ENCODE data around the gene SAMMSON. TPM values are rescaled to one million over a fixed set of nuclear protein-coding genes. Genes with fewer than 3 reads are reported as not detected.

SAMMSON gene
- total RNA-seq, 5 donors from 2014 or later (not counting 1 experiment from before 2014, with no cell fraction given), result not detected

- POLR2A ChIA-PET, result interaction anchor here in 1 of 2 donors (0.5 kb wide), 1 partner anchor 436 kb away, joined by 3 read pairs; no protein-coding TSS in a partner anchor
- no peaks in the 10 kb centered on the region for H3K4me1 ChIP-seq (ENCODE audit: control insufficient read depth in 1 of 2, extremely low read depth in 1 of 2, insufficient read depth in 2 of 2, low read length in 2 of 2)
- H3K4me3 ChIP-seq (ENCODE audit: control insufficient read depth in 1 of 2, extremely low read depth in 1 of 2, low read length in 1 of 2), result no peak overlapping the region
- no peaks in the 10 kb centered on the region for H3K9me3 ChIP-seq
- no peaks in the 10 kb centered on the region for H3K4me1 Mint-ChIP-seq
- H3K4me3 Mint-ChIP-seq, result no peak overlapping the region
- H3K27me3 Mint-ChIP-seq, result peaks cover 0 to 4% of the 10 kb centered on the region in 2 donors
- ATAC-seq (replicated peaks in 1 of 4), result no peak
- CTCF ChIA-PET, result no interaction called here
- peaks cover 0 to 4% of the 10 kb centered on the region in 2 experiments for H3K27me3 ChIP-seq (replicated peaks in 1 of 2; ENCODE audit: control insufficient read depth in 2 of 2, extremely low read depth in 1 of 2, insufficient read depth in 2 of 2, low read length in 1 of 2)
- H3K27ac ChIP-seq (ENCODE audit: low read length), result no peak overlapping the region
- peaks cover 0 to 4% (median 4%) of the 10 kb centered on the region in 3 donors for H3K9me3 Mint-ChIP-seq
- H3K27ac Mint-ChIP-seq, result no peak overlapping the region
- H3K36me3 Mint-ChIP-seq, result no peaks in the 10 kb centered on the region
- DNase-seq, result no peak
- no peaks in the 10 kb centered on the region for H3K36me3 ChIP-seq (ENCODE audit: control insufficient read depth in 2 of 2, extremely low read depth in 1 of 2, insufficient read depth in 1 of 2, low read length in 1 of 2)
Observed at GRCh38 chr3:70003119-70003518, 3.6 kb downstream of the SAMMSON start.

GRCh38 chr3:70006089-70006488, 6.6 kb downstream of the SAMMSON start:
- no peak overlapping the region for H3K4me3 ChIP-seq (ENCODE audit: control insufficient read depth in 1 of 2, extremely low read depth in 1 of 2, low read length in 1 of 2)
- DNase-seq, result no peak
- no peaks in the 10 kb centered on the region for H3K9me3 ChIP-seq
- H3K4me1 ChIP-seq (ENCODE audit: control insufficient read depth in 1 of 2, extremely low read depth in 1 of 2, insufficient read depth in 2 of 2, low read length in 2 of 2), result no peaks in the 10 kb centered on the region
- ChIA-PET CTCF (no interaction called here), POLR2A (no interaction called here)
- Mint-ChIP-seq H3K27ac (no peak overlapping the region), H3K27me3 (peaks cover 0 to 4% of the 10 kb centered on the region in 2 donors), H3K4me1 (no peaks in the 10 kb centered on the region), H3K36me3 (no peaks in the 10 kb centered on the region), H3K9me3 (peaks cover 0 to 4% (median 3%) of the 10 kb centered on the region in 3 donors), H3K4me3 (no peak overlapping the region)
- H3K27me3 ChIP-seq (replicated peaks in 1 of 2; ENCODE audit: control insufficient read depth in 2 of 2, extremely low read depth in 1 of 2, insufficient read depth in 2 of 2, low read length in 1 of 2), result no peaks in the 10 kb centered on the region
- ATAC-seq (replicated peaks in 1 of 4), result no peak
- H3K36me3 ChIP-seq (ENCODE audit: control insufficient read depth in 2 of 2, extremely low read depth in 1 of 2, insufficient read depth in 1 of 2, low read length in 1 of 2), result no peaks in the 10 kb centered on the region
- no CpG with 5 or more reads among the region's 4 CpGs for WGBS (ENCODE audit: insufficient coverage)
- H3K27ac ChIP-seq (ENCODE audit: low read length), result no peak overlapping the region

GRCh38 chr3:70010346-70010745, 10.8 kb downstream of the SAMMSON start:
- Histone ChIP-seq H3K4me1 (ENCODE audit: control insufficient read depth in 1 of 2, extremely low read depth in 1 of 2, insufficient read depth in 2 of 2, low read length in 2 of 2) (no peaks in the 10 kb centered on the region), H3K9me3 (no peaks in the 10 kb centered on the region), H3K36me3 (ENCODE audit: control insufficient read depth in 2 of 2, extremely low read depth in 1 of 2, insufficient read depth in 1 of 2, low read length in 1 of 2) (no peaks in the 10 kb centered on the region), H3K27me3 (replicated peaks in 1 of 2; ENCODE audit: control insufficient read depth in 2 of 2, extremely low read depth in 1 of 2, insufficient read depth in 2 of 2, low read length in 1 of 2) (no peaks in the 10 kb centered on the region), H3K4me3 (ENCODE audit: control insufficient read depth in 1 of 2, extremely low read depth in 1 of 2, low read length in 1 of 2) (no peak overlapping the region), H3K27ac (ENCODE audit: low read length) (no peak overlapping the region)
- POLR2A ChIA-PET, result no interaction called here
- ATAC-seq (replicated peaks in 1 of 4) (no peak), DNase-seq (no peak)
- peaks cover 0 to 3% (median 0%) of the 10 kb centered on the region in 3 donors for H3K9me3 Mint-ChIP-seq
- CTCF ChIA-PET, result no interaction called here
- H3K4me3 Mint-ChIP-seq, result no peak overlapping the region
- WGBS (ENCODE audit: insufficient coverage), result no CpG with 5 or more reads among the region's 2 CpGs
- no peaks in the 10 kb centered on the region for H3K36me3 Mint-ChIP-seq
- no peak overlapping the region for H3K27ac Mint-ChIP-seq
- no peaks in the 10 kb centered on the region for H3K27me3 Mint-ChIP-seq
- H3K4me1 Mint-ChIP-seq, result no peaks in the 10 kb centered on the region

GRCh38 chr3:70011582-70011981, 12.0 kb downstream of the SAMMSON start:
- Histone ChIP-seq H3K27me3 (replicated peaks in 1 of 2; ENCODE audit: control insufficient read depth in 2 of 2, extremely low read depth in 1 of 2, insufficient read depth in 2 of 2, low read length in 1 of 2) (no peaks in the 10 kb centered on the region), H3K27ac (ENCODE audit: low read length) (no peak overlapping the region), H3K9me3 (no peaks in the 10 kb centered on the region), H3K36me3 (ENCODE audit: control insufficient read depth in 2 of 2, extremely low read depth in 1 of 2, insufficient read depth in 1 of 2, low read length in 1 of 2) (no peaks in the 10 kb centered on the region), H3K4me3 (ENCODE audit: control insufficient read depth in 1 of 2, extremely low read depth in 1 of 2, low read length in 1 of 2) (no peak overlapping the region), H3K4me1 (ENCODE audit: control insufficient read depth in 1 of 2, extremely low read depth in 1 of 2, insufficient read depth in 2 of 2, low read length in 2 of 2) (no peaks in the 10 kb centered on the region)
- no peak for DNase-seq
- no CpG with 5 or more reads among the region's 1 CpG for WGBS (ENCODE audit: insufficient coverage)
- peaks cover 0 to 3% (median 0%) of the 10 kb centered on the region in 3 donors for H3K9me3 Mint-ChIP-seq
- no peak for ATAC-seq (replicated peaks in 1 of 4)
- H3K27ac Mint-ChIP-seq, result no peak overlapping the region
- CTCF ChIA-PET, result interaction anchor here in 1 of 2 donors (0.7 kb wide), 1 partner anchor 21 kb away, joined by 4 read pairs; no protein-coding TSS in a partner anchor
- H3K27me3 Mint-ChIP-seq, result no peaks in the 10 kb centered on the region
- H3K4me1 Mint-ChIP-seq, result no peaks in the 10 kb centered on the region
- POLR2A ChIA-PET, result no interaction called here
- H3K4me3 Mint-ChIP-seq, result no peak overlapping the region
- no peaks in the 10 kb centered on the region for H3K36me3 Mint-ChIP-seq

GRCh38 chr3:70020906-70021660, 21.6 kb downstream of the SAMMSON start:
- WGBS (ENCODE audit: insufficient coverage), result no CpG with 5 or more reads among the region's 3 CpGs
- Mint-ChIP-seq H3K27me3 (peaks cover 0 to 4% of the 10 kb centered on the region in 2 donors), H3K9me3 (peaks cover 0 to 4% (median 0%) of the 10 kb centered on the region in 3 donors), H3K36me3 (no peaks in the 10 kb centered on the region), H3K4me1 (no peaks in the 10 kb centered on the region), H3K4me3 (no peak overlapping the region), H3K27ac (no peak overlapping the region)
- Histone ChIP-seq H3K4me3 (ENCODE audit: control insufficient read depth in 1 of 2, extremely low read depth in 1 of 2, low read length in 1 of 2) (no peak overlapping the region), H3K4me1 (ENCODE audit: control insufficient read depth in 1 of 2, extremely low read depth in 1 of 2, insufficient read depth in 2 of 2, low read length in 2 of 2) (no peaks in the 10 kb centered on the region), H3K27me3 (replicated peaks in 1 of 2; ENCODE audit: control insufficient read depth in 2 of 2, extremely low read depth in 1 of 2, insufficient read depth in 2 of 2, low read length in 1 of 2) (no peaks in the 10 kb centered on the region), H3K36me3 (ENCODE audit: control insufficient read depth in 2 of 2, extremely low read depth in 1 of 2, insufficient read depth in 1 of 2, low read length in 1 of 2) (no peaks in the 10 kb centered on the region), H3K9me3 (no peaks in the 10 kb centered on the region), H3K27ac (ENCODE audit: low read length) (no peak overlapping the region)
- ChIA-PET POLR2A (no interaction called here), CTCF (no interaction called here)
- DNase-seq (no peak), ATAC-seq (replicated peaks in 1 of 4) (no peak)

- peaks cover 0 to 10% of the 10 kb centered on the region in 2 donors for H3K27me3 Mint-ChIP-seq
- no peaks in the 10 kb centered on the region for H3K36me3 Mint-ChIP-seq
- H3K4me1 ChIP-seq (ENCODE audit: control insufficient read depth in 1 of 2, extremely low read depth in 1 of 2, insufficient read depth in 2 of 2, low read length in 2 of 2), result no peaks in the 10 kb centered on the region
- no peak overlapping the region for H3K4me3 Mint-ChIP-seq
- no peak overlapping the region for H3K27ac Mint-ChIP-seq
- H3K9me3 Mint-ChIP-seq, result peaks cover 0 to 4% (median 0%) of the 10 kb centered on the region in 3 donors
- ChIA-PET CTCF (no interaction called here), POLR2A (no interaction called here)
- no peaks in the 10 kb centered on the region for H3K9me3 ChIP-seq
- H3K4me3 ChIP-seq (ENCODE audit: control insufficient read depth in 1 of 2, extremely low read depth in 1 of 2, low read length in 1 of 2), result no peak overlapping the region
- no peaks in the 10 kb centered on the region for H3K36me3 ChIP-seq (ENCODE audit: control insufficient read depth in 2 of 2, extremely low read depth in 1 of 2, insufficient read depth in 1 of 2, low read length in 1 of 2)
- H3K27me3 ChIP-seq (replicated peaks in 1 of 2; ENCODE audit: control insufficient read depth in 2 of 2, extremely low read depth in 1 of 2, insufficient read depth in 2 of 2, low read length in 1 of 2), result no peaks in the 10 kb centered on the region
- H3K4me1 Mint-ChIP-seq, result no peaks in the 10 kb centered on the region
- no peak overlapping the region for H3K27ac ChIP-seq (ENCODE audit: low read length)
- DNase-seq (no peak), ATAC-seq (replicated peaks in 1 of 4) (no peak)
Observed at GRCh38 chr3:70028361-70028760, 28.8 kb downstream of the SAMMSON start.
